Measurements from ENCODE around the gene FBXO11. TPM values are rescaled to one million over a fixed set of nuclear protein-coding genes. Genes with fewer than 3 reads are reported as not detected.

The FBXO11 gene
- total and polyA plus RNA-seq, 2 of the 4 experiments (the other 2 are of a cell fraction): 27.1 to 29.6 TPM

DNA sequence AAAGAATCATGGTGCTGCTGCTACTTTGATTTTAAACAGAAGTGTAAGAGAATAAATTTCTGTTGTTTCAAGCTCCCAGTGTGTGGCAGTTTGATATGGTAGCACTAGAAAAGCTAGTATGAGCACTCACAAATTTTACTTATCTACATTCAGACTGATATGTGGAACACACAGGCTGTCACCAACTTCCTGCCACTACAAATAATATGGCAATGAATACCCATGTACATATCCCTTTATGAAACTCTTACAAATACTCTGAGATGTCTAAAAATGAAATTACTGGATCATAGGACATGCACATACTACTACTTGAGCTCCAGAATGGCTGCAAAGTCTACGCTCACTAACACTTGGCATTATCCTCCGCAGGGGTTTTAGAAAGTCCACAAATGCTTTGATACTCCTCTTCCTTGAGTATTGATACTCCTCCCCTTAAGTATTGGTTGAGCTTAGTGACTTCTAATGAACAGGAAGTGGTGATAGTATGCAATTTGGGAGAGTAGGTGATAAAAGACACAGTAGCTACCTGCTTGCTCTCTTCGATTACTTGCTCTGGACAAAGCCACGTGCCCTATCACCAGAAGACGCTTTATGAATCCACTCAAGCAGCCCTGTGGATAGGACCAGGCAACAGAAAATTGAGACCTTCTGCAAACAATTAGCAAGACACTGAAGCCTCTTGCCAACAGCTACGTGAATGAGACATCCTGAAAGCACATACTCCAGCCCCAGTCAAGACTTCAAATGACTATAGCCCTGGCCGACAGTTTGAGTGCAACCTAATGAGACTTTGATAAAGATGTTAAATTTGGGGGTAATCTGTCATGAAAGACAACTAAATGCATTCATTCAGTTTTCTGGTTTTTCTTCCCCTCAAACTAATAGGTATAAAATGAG, 35.4 kb downstream of the FBXO11 start (continued):
- TF ChIP-seq, protein P1, sequence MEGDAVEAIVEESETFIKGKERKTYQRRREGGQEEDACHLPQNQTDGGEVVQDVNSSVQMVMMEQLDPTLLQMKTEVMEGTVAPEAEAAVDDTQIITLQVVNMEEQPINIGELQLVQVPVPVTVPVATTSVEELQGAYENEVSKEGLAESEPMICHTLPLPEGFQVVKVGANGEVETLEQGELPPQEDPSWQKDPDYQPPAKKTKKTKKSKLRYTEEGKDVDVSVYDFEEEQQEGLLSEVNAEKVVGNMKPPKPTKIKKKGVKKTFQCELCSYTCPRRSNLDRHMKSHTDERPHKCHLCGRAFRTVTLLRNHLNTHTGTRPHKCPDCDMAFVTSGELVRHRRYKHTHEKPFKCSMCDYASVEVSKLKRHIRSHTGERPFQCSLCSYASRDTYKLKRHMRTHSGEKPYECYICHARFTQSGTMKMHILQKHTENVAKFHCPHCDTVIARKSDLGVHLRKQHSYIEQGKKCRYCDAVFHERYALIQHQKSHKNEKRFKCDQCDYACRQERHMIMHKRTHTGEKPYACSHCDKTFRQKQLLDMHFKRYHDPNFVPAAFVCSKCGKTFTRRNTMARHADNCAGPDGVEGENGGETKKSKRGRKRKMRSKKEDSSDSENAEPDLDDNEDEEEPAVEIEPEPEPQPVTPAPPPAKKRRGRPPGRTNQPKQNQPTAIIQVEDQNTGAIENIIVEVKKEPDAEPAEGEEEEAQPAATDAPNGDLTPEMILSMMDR (conservative IDR thresholded peaks at IDR 0.05; ENCODE audit: low read depth, low read length): no peak
- no peak for TF ChIP-seq RAD21 (IDR thresholded peaks at IDR 0.05; ENCODE audit: low read length)
